MCF 10A (cell line): ENCODE data around the gene B3GNT8. TPM values are rescaled to one million over a fixed set of nuclear protein-coding genes. Genes with fewer than 3 reads are reported as not detected.
A peak's percentile ranks its signal among the peaks of the same experiment; 100 is the strongest.

Experiments used
- BruUV-seq: library from RNA; stranded (reverse); fragments of 400-500 nt; replicated peaks from 2 replicates; lab custom pipeline; 2021; lab: Mats Ljungman, UMichigan
- CTCF ChIA-PET: fragments of 300-600 bp; sonication (Branson Sonifier 250); formaldehyde crosslinking; extraction: SDS; loops from one replicate; lab custom pipeline; 2021; ENCODE audit warnings: antibody characterized with exemption, inconsistent platforms; lab: Yijun Ruan, JAX
- POLR2A ChIA-PET: fragments of 300-600, 350-650 bp; sonication (Branson Sonifier 250); formaldehyde crosslinking; extraction: SDS; loops from one replicate; lab custom pipeline; 2020; ENCODE audit warnings: antibody characterized with exemption, inconsistent platforms; lab: Yijun Ruan, JAX
- DNase-seq: peaks from one replicate; pipeline ENCODE4 v3.0.0-alpha.2; 2018; ENCODE audit not compliant: unreplicated experiment
- H3K27ac Mint-ChIP-seq: one replicate; pipeline ENCODE4 v1.8.0; 2022; ENCODE audit warnings: mild to moderate bottlenecking, low read depth, mixed read lengths; ENCODE audit not compliant: unreplicated experiment
- H3K27me3 Mint-ChIP-seq: one replicate; pipeline ENCODE4 v1.8.0; 2022; ENCODE audit warnings: mixed read lengths; ENCODE audit not compliant: insufficient read depth, unreplicated experiment
- H3K36me3 Mint-ChIP-seq: one replicate; pipeline ENCODE4 v1.8.0; 2022; ENCODE audit warnings: mild to moderate bottlenecking, moderate library complexity, mixed read lengths; ENCODE audit not compliant: insufficient read depth, unreplicated experiment
- H3K4me1 Mint-ChIP-seq: one replicate; pipeline ENCODE4 v1.8.0; 2022; ENCODE audit warnings: mixed read lengths; ENCODE audit not compliant: insufficient read depth, unreplicated experiment
- H3K4me3 Mint-ChIP-seq: one replicate; pipeline ENCODE4 v1.8.0; 2022; ENCODE audit warnings: mild to moderate bottlenecking, moderate library complexity, mixed read lengths; ENCODE audit not compliant: unreplicated experiment
- H3K9me3 Mint-ChIP-seq: one replicate; pipeline ENCODE4 v1.8.0; 2022; ENCODE audit warnings: mixed read lengths; ENCODE audit not compliant: unreplicated experiment
- CTCF ChIP-seq: fragments of 200-600 bp; IDR thresholded peaks from one replicate; pipeline ENCODE4 v1.8.0; 2022; ENCODE audit warnings: antibody characterized with exemption, mild to moderate bottlenecking; ENCODE audit not compliant: unreplicated experiment
- intact Hi-C: fragments of 100-400 bp; cut with micrococcal nuclease; formaldehyde crosslinking; loops from 2 replicates; pipeline ENCODE4 v1.14.1; 2022
- total RNA-seq: library from RNA; stranded (reverse); gene quantifications from 2 replicates; pipeline ENCODE4 v1.2.3, GENCODE V29; 2022

Gene B3GNT8
- total RNA-seq, 1 experiment from 2014 or later: not detected

- no peak within 1 kb of the TSS for H3K4me3 Mint-ChIP-seq
- peak within 1 kb of the TSS; percentile 39 for H3K27ac Mint-ChIP-seq
- peak; percentile 100 for DNase-seq
- H3K36me3 Mint-ChIP-seq: peaks cover 23% of the 10 kb centered on the region
- peaks cover 13% of the 10 kb centered on the region for H3K4me1 Mint-ChIP-seq
- ChIA-PET CTCF (interaction anchor here (0.8 to 2.0 kb wide), 9 partner anchors 9 to 131 kb away, joined by 3 to 10 read pairs (median 4); no protein-coding TSS in a partner anchor), POLR2A (interaction anchor here (0.6 to 2.6 kb wide), 30 partner anchors 8 to 814 kb away, joined by 3 to 12 read pairs (median 4); partner anchors contain the start of genes B3GNT8, B9D2, BCKDHA and CCDC97)
- BruUV-seq: TSS peak; percentile 74
- H3K27me3 Mint-ChIP-seq: peaks cover 20% of the 10 kb centered on the region
- TF ChIP-seq CTCF: peak; percentile 30
- no peaks in the 10 kb centered on the region for H3K9me3 Mint-ChIP-seq
- intact Hi-C loops: loop anchor here (1.0 kb wide), 1 partner anchor 42 kb away; the partner anchor contains the start of genes BCKDHA and EXOSC5
Observed at GRCh38 chr19:41439441-41440222, 12.5 kb upstream of the B3GNT8 start, which contains the start of gene DMAC2. TSS of gene DMAC2 (minus strand) at chr19:41439912. CDS start at chr19:41439899, 13 bp downstream.

GRCh38 chr19:41437944-41438574 is 10.9 kb upstream of the B3GNT8 start:
- no peak overlapping the region for H3K4me3 Mint-ChIP-seq
- no peak overlapping the region for H3K27ac Mint-ChIP-seq
- H3K9me3 Mint-ChIP-seq: no peaks in the 10 kb centered on the region
- intact Hi-C loops: no loop called here
- ChIA-PET POLR2A (interaction anchor here (0.6 to 2.6 kb wide), 4 partner anchors 11 to 127 kb away, joined by 3 to 12 read pairs (median 7); partner anchors contain the start of genes B3GNT8, BCKDHA and CCDC97), CTCF (interaction anchor here (0.6 to 1.5 kb wide), 4 partner anchors 11 to 745 kb away, joined by 3 to 5 read pairs (median 4); no protein-coding TSS in a partner anchor)
- H3K36me3 Mint-ChIP-seq: peaks cover 23% of the 10 kb centered on the region
- no TSS peak for BruUV-seq
- DNase-seq: no peak
- peaks cover 13% of the 10 kb centered on the region for H3K4me1 Mint-ChIP-seq
- no peak for TF ChIP-seq CTCF
- H3K27me3 Mint-ChIP-seq: peaks cover 4% of the 10 kb centered on the region

- no peak overlapping the region for H3K27ac Mint-ChIP-seq
- H3K27me3 Mint-ChIP-seq: no peaks in the 10 kb centered on the region
- no peak for TF ChIP-seq CTCF
- no TSS peak for BruUV-seq
- intact Hi-C loops: no loop called here
- no peak overlapping the region for H3K4me3 Mint-ChIP-seq
- POLR2A ChIA-PET: interaction anchor here (0.6 to 1.6 kb wide), 3 partner anchors 10 to 184 kb away, joined by 3 read pairs; partner anchors contain the start of gene B3GNT8
- no peaks in the 10 kb centered on the region for H3K9me3 Mint-ChIP-seq
- peaks cover 31% of the 10 kb centered on the region for H3K36me3 Mint-ChIP-seq
- no peak for DNase-seq
- CTCF ChIA-PET: interaction anchor here (0.7 to 1.5 kb wide), 2 partner anchors 13 to 128 kb away, joined by 3 to 6 read pairs; no protein-coding TSS in a partner anchor
- peaks cover 11% of the 10 kb centered on the region for H3K4me1 Mint-ChIP-seq
Observed at GRCh38 chr19:41436674-41436951, 9.4 kb upstream of the B3GNT8 start.
